Ramos (cell line): ENCODE measurements around the gene KLLN.

Experiments used
- in situ Hi-C: fragments of 300-500 bp; cut with MboI; formaldehyde crosslinking; loops from one replicate; pipeline ENCODE4 v1.14.3; 2022; ENCODE audit warnings: low sequenced_read_pairs; ENCODE audit not compliant: unreplicated experiment

KLLN gene

DNA sequence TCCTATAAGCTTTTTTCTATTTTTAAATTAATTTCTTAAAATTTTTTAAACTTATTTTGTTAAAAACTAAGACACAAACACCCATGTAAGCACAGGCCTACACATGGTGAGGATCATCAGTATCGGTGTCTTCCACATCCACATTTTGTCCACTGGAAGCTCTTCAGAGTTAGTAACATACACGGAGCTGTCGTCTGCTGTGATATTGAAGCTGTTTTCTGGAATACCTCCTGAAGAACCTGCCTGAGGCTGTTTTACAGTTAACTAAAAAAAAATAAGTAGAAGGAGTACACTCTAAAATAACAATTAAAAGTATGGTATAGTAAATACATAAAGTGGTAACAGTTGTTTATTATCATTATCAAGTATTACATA, 17.7 kb downstream of the KLLN start:
- in situ Hi-C loops: loop anchor here (25.0 kb wide), 1 partner anchor 1142 kb away; the partner anchor contains the start of gene FAS

DNA sequence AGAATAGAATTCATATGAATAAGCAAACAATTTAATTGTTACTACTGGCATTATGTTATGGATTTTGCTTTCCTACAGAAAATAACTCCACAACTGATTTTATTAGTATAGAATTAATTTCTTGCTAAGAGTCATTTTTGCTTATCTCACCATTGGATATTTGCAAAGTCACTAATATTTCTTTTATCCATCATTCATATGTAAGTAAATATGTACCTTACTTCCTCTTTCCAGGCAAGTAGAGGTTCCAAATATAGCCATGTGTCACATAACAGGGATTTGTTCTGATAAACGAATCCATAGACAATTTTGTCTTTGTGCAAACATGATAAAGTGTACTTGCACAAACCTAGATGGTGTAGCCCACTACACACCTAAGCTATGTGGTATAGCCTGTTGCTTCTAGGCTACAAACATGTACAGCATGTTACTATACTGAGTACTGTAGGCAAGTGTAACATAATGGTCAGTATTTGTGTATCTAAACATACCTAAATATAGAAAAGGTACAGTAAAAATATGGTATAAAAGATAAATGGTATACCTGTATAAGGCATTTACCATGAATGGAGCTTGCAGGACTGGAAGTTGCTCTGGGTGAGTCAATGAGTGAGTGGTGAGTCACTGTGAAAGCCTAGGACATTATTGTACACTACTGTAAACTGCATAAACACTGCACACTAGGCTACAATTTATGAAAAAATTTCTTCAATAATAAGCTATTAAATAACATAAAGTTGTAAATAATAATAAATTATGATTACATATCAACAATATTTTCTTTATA, 18.3 kb downstream of the KLLN start:
- in situ Hi-C loops: loop anchor here (25.0 kb wide), 1 partner anchor 1142 kb away; the partner anchor contains the start of gene FAS

DNA sequence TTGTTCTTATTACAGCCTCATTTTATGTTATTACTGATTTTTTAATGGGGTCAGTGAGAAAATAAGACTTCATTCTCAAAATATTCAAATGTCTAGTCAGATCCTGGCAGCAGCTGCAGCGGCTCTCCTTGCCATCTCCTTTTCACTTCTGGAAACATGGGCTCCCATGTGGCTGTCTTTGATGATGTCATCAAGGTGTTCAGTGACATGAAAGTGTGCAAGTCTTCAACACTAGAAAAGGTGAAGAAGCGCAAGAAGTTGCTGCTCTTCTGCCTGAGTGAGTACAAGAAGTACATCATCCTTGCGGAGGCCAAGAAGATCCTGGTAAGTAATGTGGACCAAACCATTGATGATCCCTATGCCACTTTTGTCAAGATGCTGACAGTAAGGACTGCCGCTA, 19.6 kb downstream of the KLLN start:
- in situ Hi-C loops: loop anchor here (25.0 kb wide), 1 partner anchor 1144 kb away; the partner anchor contains the start of gene FAS

DNA sequence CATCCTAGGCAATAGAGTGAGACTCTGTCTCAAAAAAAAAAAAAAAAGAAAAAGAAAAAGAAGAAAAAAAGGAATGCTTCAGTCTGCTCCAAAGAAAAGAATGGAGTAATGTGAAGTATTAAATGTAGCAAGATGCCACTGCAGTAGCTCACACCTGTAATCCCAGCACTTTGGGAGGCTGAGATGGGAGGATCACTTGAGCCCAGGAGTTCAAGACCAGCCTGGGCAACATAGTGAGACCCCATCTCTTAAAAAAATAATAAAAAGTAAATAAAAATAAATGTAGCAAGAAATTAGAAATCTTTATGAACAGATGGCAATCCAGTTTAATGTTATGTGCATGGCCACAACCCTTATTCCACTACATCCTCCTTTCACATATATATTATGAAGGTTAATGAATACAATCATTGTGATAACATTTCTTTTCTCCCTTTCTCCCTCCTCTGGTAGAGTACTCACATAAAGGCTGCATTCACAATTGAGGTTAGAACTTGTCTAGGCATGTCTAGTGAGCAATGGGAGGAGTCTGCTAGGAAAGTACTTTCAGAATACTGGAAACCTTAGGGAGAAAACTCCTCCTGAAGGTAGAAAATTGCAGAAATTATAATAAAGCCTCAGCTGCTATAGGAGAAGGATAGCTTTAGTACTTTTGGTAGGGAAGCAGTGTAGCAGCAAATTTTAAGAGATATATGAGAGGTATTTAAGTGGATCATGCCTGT, 20.4 kb downstream of the KLLN start:
- in situ Hi-C loops: loop anchor here (25.0 kb wide), 1 partner anchor 1144 kb away; the partner anchor contains the start of gene FAS

DNA sequence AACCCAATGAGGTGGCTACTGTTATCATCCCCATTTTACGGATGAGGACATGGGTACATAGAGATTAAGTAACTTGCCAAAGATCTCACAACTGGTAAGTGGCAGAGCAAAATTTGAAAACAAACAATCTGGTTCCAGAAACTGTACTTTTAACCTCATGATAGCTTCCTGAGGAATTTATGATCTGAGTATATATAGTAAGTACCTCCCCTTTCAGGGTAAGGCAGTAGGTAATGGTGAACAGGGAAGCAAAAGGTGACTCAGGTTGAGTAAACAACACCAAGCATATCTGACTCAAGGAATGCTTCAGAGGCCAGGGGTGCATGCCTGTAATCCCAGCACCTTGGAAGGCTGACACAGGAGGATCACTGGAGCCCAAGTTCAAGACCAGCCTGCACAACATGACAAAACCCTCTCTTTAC, 21.1 kb downstream of the KLLN start:
- in situ Hi-C loops: loop anchor here (25.0 kb wide), 1 partner anchor 1145 kb away; the partner anchor contains the start of gene FAS

DNA sequence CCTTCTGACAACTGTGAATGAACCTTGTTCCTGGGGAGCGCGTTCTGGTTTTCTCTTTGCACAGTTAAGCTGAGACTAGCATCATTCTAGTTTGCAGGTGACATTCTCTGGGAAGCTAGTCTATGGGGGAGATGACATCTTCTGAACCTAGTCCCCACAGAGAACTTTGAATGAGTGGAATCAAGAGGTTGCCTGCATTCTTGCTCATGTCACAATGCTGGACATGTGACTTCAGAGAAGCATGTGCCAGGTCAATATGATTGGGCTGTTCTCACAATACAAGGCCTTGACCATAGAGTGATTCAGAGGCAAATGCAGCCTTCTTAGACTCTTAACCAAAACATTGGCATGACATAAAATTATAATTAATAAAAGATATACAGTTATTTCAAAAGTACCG, 22.1 kb downstream of the KLLN start:
- in situ Hi-C loops: loop anchor here (25.0 kb wide), 1 partner anchor 1146 kb away; the partner anchor contains the start of gene FAS

DNA sequence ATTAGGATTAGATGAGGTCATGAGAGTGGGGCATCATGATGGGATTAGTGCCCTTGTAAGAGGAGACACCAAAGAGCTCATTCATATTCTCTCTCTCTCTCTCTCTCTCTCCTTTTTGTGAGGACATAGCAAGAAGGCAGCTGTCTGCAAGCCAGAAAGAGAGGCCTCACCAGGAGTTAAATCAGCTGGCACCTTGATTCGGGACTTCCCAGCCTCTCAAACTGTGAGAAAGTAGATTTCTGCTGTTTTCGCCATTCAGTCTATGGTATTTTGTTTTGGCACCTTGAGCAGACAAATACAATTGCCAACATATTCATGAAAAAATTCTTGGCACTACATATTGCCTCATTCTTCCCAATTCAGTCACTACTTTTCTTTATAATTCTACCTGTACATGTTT, 24.7 kb downstream of the KLLN start:
- in situ Hi-C loops: loop anchor here (25.0 kb wide), 1 partner anchor 1149 kb away; the partner anchor contains the start of gene FAS

DNA sequence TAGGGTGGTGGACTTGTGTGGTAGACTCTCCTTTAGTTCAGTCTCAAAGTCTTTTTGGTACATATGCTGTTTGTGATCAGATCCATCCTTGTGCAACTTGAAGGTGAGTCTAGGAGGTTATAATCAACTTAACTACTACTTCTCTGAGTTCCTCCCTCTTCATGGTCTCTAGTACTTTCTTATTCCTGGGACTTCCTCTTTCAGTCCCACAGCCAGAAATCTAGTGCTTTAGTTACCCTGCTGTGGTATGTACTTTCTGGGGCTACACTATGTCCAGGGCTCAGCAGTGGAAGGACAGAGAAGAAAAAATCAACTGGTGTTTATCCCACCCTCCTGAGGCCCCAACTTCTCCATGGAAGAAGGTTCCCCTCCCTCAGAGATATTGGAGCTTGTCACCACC, 25.9 kb downstream of the KLLN start:
- in situ Hi-C loops: loop anchor here (25.0 kb wide), 1 partner anchor 1150 kb away; the partner anchor contains the start of gene FAS

DNA sequence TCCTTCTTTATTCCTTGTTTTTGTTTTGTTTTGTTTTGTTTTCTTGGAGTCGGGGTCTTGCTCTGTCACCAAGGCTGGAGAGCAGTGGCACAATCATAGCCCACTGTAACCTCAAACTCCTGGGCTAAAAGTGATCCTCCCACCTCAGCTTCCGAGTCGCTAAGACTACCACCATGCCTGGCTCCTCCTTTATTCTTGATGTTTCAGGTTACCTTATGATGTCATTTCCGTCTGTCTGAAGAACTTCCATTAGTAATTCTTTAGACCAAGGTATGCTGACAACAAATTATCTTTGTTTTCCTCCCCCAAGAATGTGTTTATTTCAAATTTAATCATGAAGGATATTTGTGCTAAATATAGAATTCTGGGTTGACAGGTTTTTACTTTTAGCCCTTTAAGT, 27.2 kb downstream of the KLLN start:
- in situ Hi-C loops: loop anchor here (25.0 kb wide), 1 partner anchor 1151 kb away; the partner anchor contains the start of gene FAS

DNA sequence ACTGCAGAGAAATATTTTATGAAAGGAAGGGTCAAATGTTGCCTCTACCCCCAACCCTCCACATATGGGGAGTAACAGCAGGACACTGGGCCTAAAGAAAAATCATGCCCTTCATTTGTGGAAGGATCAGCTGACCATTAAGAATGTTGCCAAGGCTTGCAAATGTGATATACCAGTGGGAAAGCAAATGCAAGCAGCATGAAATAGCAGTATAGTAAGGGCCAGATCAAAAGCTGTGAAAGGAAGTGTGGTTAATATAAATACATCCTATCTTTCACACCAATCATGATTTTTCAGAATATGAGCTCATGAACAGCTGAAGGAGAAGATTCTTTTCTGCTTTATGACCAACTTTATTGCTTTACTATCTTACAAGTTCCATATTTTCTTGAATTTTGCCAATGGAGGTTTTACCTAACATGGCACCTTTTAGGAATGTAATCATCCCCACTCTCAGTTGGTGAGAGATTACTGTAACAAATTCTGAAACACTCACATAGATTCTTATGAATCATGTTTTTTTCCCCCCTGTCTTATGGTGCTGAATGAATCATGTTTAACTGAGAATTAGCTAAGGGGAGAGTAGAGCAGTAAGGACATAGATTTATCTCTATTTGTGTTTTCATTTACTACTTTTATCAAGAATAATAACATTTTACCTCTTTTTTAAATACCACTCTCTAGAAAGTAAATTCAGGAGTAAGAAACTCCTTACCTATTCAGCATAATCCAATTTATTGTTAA, 33.2 kb downstream of the KLLN start:
- in situ Hi-C loops: loop anchor here (25.0 kb wide), 1 partner anchor 1157 kb away; the partner anchor contains the start of gene FAS

DNA sequence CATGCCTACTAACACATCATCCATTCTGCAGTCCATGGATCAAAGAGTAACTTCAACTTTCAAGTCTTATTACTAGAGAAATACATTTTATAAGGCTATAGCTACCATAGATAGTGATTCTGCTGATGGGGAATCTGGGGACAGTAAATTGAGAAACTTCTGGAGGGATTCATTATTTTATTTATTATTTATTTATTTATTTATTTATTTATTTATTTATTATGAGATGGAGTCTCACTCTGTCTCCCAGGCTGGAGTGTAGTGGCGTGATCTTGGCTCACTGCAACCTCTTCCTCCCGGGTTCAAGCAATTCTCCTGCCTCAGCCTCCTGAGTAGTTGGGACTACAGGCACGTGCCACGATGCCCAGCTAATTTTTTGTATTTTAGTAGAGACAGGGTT, 34.3 kb downstream of the KLLN start:
- in situ Hi-C loops: loop anchor here (25.0 kb wide), 1 partner anchor 1158 kb away; the partner anchor contains the start of gene FAS

DNA sequence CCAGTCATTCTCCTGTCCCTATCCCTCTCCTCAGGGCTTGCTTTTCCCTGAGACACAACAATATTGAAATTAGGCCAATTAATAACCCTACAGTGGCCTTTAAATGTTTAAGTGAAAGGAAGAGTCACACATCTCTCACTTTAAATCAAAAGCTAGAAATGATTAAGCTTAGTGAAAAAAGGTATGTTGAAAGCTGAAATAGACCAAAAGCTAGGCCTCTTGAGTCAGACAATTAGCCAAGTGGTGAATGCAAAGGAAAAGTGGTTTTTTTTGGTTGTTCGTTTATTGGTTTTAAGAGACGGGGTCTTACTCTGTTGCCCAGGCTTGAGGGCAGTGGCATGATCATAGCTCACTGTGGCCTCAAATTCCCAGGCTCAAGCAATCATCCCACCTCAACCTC, 35.7 kb downstream of the KLLN start:
- in situ Hi-C loops: loop anchor here (25.0 kb wide), 1 partner anchor 1160 kb away; the partner anchor contains the start of gene FAS

DNA sequence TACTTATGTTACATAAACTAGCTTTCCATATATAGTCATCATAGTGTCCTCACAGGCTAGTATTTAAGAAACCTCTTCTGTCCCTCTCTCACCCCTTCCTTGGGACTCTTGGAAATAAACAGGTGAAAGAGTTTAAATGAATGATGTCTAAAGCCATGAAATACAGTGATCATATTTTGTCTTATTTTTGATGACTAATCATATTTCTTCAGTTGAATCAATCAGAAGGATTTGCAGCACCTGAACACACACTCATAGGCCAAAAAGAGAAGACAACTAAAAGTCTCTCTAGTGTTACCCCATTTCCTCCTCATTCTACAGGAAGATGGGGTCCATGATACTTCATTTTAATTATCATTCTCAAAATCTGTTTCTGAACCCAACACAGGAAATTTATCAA, 36.7 kb downstream of the KLLN start:
- in situ Hi-C loops: loop anchor here (25.0 kb wide), 1 partner anchor 1161 kb away; the partner anchor contains the start of gene FAS

DNA sequence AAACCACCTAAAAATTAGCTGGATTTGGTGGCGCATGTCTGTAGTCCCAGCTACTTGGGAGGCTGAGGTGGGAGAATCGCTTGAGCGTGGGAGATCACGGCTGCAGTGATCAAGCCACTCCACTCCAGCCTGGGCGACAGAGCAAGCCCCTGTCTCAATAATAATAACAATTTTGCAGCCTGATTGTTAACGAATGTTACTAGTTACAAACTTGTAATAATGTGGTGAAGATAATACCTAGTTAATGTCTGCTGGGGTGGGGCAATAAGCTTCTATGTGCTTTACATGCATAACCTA, 44.1 kb downstream of the KLLN start:
- in situ Hi-C loops: no loop called here

DNA sequence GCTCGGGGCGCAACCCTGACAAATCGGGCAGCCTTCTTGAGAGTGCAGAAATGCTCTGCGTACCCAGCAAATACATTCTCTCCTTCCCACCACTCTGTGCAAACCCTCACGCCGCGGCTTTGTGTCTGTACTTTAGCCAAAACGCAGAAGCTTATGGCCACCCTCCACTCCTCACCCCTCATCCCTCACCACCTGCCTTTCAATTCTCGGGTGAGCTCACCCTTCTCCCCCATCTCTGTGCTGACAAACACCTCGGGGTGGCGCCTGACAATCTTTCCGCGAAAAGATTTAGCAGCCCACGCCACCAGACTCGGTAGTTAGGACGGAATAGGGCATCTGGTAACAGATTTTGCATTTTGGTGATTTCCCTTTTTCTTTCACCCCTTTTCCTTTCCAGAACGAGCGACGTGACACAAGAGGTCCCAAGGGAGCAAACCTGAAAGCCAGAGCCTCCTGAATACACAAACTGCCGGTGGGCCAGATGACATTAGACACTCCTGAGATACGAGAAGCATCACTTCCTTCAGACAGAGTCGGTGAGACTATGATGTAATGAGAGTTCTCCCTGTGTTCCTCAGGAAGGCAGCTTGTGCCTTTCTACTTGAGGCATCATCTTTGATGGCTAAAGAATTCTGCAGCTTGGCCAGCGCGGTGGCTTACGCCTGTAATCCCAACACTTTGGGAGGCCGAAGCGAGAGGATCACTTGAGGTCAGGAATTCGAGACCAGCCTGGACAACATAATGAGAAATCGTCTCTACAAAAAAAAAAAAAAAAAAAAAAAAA, 44.6 kb downstream of the KLLN start:
- in situ Hi-C loops: no loop called here

DNA sequence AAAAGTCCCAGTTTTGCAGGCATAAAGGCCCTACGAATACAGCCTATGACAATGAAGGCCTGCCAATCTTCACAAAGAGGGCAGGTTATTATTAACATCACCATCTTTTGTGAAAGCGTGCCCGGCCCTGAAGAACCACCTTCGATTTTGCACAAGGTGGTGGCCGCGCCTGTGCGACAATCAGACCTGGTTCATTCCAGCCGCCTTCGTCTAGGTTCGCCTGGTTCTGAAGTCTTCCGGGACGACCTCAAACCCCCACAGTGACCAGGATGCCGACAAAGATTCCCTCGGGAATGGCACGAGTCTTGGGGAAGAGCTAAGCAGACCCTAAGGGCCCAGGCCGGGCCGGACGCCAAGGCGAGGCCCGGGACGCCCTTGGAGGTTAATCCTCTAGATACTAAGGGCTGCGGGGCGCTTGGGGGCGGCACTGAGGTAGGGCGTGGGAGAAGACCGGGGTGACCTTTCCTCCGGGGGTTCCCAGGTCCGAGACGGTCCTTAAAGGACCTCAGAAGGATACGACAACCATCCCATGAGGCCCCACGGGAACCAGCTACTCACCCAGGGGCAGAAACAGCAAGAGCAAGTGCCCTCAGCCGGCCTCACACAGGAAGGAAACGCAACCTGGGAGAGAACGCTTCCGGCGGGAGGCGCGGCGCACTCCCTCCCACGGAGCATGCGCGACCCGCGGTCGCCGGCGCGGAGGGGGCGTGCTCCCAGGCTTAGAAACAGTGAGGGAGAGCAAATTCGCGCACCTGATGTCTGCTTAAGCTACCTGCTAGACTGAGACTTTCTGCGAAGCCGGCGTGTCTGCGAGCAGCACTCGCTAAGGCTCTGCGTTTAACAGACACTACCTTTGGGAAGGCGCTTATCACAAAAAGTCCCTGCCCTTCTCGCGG, 45.5 kb downstream of the KLLN start, which contains the start of gene ATAD1:
ATAD1 (minus strand) TSS at position 618 of the 896 bp plus-strand sequence. CDS start 3,627 bp downstream, outside the sequence.
- in situ Hi-C loops: no loop called here

DNA sequence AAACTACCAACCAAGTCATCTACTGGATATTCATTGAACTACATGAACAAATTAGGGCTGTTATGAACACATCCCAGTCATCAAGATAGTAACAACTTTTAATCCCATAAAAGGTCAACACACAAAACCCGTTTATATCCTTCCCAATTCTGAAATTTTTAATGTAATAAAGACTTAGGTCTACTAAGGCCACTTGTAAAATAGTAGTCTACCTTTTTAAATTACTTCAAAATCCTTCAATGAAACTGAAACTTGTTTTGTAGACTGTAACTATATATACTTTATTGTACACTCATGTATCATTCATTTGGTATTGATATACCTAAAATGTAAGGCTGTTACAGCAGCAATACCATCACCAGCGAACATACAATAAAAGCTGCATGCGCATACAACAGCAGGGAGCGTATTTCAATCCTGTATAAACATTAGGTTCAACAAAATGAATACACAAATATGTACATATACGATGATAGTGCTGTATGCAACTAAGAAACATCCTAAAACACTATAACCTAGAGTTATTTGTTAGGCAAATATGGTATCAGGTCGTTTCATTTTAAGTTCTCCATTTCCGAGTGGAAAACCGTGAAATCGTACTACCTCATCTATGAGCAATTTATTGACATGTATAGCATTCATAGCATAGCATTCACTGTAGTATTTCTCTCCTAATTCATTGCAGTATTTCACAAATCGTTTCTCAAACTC, 46.3 kb downstream of the KLLN start:
- in situ Hi-C loops: no loop called here
